NB4 (cell line): ENCODE results near the gene POLG.

Source experiments
- DNase-seq: peaks from one replicate; pipeline ENCODE4 v3.0.0; 2010; ENCODE audit warnings: low read depth
- H3K4me3 ChIP-seq: one replicate; pipeline ENCODE4 v1.5.1; 2011; ENCODE audit warnings: mild to moderate bottlenecking, low read depth, low read length, moderate library complexity
- MAX ChIP-seq: IDR thresholded peaks from 2 replicates; pipeline ENCODE4 v1.6.1; 2011; ENCODE audit warnings: low read depth, low read length
- MYC ChIP-seq: IDR thresholded peaks from 2 replicates; pipeline ENCODE4 v1.6.1; 2011; ENCODE audit warnings: low read depth, low read length
- POLR2A ChIP-seq: IDR thresholded peaks from 2 replicates; pipeline ENCODE4 v1.6.1; 2011; ENCODE audit warnings: mild to moderate bottlenecking; ENCODE audit not compliant: insufficient read length; ENCODE audit errors: extremely low read depth
- TF ChIP-seq, protein P1 (sequence below): IDR thresholded peaks from one replicate; pipeline ENCODE4 v1.5.1; 2012; ENCODE audit warnings: low read depth, low read length

Gene POLG

DNA sequence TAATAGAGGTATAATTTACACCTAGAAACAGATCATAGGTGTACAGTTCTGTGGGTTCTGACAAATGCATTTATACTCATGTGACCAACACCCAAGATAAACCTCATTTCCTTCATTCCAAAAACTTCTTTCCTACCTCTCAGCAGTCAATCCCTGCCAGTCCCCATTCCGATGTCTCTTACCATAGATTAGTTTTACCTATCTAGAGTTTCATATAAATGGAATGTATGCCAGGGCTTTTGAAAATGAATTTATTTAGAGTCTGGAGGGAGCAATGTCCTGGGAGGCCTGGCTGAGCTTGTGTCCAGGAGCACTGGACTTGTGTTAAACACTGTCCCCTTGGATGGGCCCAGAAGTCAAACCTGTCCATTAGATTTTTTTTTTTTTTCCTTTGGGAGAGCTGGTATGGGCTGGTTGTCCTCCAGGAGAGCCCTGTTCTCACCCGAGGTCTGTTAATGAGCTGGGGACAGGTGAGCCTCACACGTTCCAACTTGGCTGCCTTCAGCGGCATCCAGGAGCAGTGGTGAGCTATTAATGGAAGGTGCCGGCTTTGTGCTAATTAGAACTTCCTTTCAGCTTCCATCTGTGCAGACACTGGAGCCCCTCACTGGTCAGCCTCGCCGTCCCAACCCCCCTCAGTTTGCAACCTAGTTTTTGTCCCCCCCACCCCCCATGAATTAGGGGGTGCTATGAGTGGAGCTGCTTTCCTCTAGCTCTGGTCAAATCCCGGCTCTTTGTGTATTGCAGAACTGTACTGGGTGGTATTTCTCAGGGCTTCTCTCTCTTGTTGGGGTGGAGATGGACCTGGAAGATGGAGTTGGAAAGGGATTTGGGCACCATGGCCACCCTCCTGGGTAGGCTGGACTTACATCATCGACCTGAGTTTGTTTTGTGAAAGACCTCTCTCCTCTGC, 40.7 kb upstream of the POLG start:
- DNase-seq, result no peak
- TF ChIP-seq POLR2A, result no peak
- TF ChIP-seq, protein P1, sequence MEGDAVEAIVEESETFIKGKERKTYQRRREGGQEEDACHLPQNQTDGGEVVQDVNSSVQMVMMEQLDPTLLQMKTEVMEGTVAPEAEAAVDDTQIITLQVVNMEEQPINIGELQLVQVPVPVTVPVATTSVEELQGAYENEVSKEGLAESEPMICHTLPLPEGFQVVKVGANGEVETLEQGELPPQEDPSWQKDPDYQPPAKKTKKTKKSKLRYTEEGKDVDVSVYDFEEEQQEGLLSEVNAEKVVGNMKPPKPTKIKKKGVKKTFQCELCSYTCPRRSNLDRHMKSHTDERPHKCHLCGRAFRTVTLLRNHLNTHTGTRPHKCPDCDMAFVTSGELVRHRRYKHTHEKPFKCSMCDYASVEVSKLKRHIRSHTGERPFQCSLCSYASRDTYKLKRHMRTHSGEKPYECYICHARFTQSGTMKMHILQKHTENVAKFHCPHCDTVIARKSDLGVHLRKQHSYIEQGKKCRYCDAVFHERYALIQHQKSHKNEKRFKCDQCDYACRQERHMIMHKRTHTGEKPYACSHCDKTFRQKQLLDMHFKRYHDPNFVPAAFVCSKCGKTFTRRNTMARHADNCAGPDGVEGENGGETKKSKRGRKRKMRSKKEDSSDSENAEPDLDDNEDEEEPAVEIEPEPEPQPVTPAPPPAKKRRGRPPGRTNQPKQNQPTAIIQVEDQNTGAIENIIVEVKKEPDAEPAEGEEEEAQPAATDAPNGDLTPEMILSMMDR, result no peak
- no peak for TF ChIP-seq MAX
- no peak for TF ChIP-seq MYC
- H3K4me3 ChIP-seq, result no peak overlapping the region

- no peak for DNase-seq
- H3K4me3 ChIP-seq, result no peak overlapping the region
- TF ChIP-seq POLR2A, result no peak
Measured at GRCh38 chr15:89374086-89374981, 39.7 kb upstream of the POLG start.

- no peak for DNase-seq
- no peak overlapping the region for H3K4me3 ChIP-seq
- TF ChIP-seq, protein P1, result no peak
- TF ChIP-seq MAX, result no peak
- no peak for TF ChIP-seq MYC
- TF ChIP-seq POLR2A, result no peak
Measured at GRCh38 chr15:89372069-89372935, 37.7 kb upstream of the POLG start.

- no peak for DNase-seq
- TF ChIP-seq POLR2A, result no peak
- no peak for TF ChIP-seq MYC
- TF ChIP-seq, protein P1, result no peak
- no peak for TF ChIP-seq MAX
- no peak overlapping the region for H3K4me3 ChIP-seq
Measured at GRCh38 chr15:89371228-89372044, 36.8 kb upstream of the POLG start.

GRCh38 chr15:89370978-89371227, 36.3 kb upstream of the POLG start:
- H3K4me3 ChIP-seq, result no peak overlapping the region
- TF ChIP-seq POLR2A (no peak), MAX (no peak), MYC (no peak)
- TF ChIP-seq, protein P1, result no peak
- DNase-seq, result no peak
